NCI-H1048 (cell line): Measurements from ENCODE around the gene NTRK3.

Experiments
- DNase-seq: peaks from one replicate; lab custom pipeline; 2025; lab: John Stamatoyannopoulos, UW

NTRK3 gene

DNA sequence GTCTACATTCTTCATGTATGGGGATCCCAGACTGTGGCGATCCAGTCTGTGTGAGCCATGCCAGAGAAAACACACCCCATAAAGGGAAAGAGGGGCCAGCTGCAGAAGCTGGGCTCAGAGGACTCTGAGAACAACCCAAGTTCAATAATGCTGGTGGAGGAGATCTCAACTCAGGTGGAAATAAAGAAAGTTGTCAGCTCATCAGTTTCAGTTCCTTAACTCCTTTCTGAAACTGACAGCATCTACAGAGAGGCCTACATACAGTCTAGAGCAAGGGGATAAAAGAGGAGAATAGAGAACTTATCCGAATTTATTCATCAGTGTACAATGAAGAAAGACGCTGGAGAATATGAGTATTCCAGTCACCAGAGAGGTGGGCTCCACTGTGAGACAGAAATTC lies 77.0 kb downstream of the NTRK3 start:
- DNase-seq: no peak

DNA sequence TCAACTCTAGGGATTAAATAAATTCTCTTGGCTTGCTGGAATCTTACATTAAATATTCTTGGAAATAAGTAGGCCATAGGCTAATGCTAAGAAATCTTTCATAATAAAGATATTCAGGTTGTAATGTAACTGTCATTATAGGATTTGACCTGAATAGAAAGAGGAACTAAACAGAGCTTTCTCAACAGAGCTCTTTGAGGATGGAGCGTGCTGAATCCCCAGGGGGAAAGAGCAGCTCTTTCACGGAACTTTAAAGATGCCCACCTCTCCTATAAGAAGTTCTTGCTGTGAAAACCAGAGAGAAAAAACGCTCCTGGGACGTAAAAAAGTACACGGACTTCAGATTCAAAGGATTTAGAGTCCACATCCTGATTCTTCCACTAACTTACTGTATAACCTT lies 77.9 kb downstream of the NTRK3 start:
- no peak for DNase-seq

DNA sequence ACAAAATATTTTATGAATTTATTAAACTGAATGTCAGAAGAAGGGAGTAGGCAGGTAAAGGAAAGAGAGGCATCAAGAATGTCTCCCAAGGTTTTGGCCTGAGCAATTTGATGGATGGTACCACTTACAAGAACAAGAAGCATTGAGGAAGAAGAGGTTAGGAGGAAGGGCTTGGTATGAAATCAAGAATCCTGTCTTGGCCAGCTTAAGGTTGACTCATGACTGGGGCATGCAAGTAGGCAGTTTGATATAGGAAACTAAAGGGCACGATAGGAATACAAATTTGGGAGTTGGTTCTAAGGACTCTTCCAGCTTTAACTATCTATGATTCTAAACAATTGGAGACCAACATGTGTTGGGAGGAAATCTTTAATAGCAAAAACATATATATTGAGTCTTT lies 79.1 kb downstream of the NTRK3 start:
- DNase-seq: no peak

DNA sequence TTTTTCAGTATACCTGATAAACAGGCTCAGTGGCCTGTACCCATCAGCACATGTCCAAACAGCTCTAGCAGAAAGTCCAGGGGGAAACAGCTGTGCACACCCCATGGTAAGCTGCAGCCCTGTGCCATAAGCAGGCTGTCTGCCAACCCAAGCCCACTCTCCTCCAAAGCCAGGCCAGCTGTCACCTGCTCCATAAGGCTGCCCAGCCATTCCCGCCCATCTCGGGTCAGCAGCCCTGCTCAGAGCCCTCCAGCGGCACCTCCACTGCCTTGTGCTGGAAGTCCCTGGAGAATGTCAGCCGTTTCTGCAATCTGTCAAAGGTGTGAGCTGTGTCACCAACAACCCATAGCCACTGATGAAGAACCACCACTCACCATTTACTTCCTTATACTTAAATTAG lies 82.0 kb downstream of the NTRK3 start:
- DNase-seq: no peak

DNA sequence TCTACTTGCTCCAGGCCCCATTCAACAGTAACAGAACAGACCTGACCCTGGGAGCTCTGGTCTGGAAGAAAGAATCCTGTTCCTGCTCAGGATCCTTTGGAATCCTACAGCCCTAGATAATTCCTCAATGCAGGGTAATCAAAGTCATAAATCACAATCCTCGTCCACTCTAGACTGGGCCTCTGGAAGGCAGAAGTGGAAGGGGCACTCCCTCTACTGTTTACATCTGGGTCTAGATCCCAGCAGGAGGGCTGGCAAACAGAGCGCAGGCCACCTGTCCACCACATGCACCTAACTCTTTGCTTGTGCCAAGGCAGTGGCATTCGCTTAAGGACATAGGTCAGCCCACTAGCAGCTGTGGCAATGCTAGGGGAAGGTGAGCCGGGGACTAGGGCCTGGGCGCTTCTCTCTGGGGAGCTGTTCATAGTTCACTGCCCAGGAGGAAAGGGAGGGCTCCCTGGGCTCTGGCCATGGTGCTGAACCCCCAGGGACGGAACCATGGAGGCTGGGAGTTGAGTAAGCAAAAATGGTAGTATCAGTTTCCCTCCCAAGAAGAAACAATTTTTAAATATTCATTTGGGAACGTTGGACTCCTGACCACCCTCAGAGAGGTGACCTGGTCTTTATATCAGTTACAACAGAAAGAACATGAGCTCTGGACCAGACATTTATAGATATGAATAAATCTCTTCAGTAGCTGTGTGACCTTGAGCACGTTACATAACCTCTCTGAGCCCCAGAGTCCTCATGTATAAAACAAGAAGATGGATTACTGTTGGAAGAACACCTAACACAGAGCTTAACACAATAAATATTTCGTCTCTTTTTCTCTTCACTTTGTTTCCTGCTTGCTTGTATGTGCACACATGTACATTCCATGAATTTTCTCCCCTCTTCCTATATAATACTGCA lies 90.2 kb downstream of the NTRK3 start:
- no peak for DNase-seq

DNA sequence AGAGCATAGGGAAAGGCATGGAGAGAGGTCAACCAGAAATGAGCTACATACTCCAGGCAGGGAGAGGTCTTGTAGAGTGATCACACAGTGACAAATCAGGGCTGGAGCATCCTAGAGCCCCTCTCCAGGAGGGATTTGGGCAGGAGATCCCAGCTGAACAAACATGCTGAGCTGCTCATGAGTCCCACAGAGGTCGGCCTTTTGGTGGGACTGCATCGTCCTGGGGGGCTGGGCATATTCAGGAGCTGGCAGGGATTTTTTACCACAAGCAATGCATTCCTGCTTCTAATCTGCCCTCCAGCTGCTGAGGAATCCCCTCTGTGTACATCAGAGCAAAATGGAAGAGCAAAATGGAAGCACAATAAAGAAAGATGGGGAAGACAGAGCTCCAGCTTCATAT lies 94.9 kb downstream of the NTRK3 start:
- DNase-seq: no peak

DNA sequence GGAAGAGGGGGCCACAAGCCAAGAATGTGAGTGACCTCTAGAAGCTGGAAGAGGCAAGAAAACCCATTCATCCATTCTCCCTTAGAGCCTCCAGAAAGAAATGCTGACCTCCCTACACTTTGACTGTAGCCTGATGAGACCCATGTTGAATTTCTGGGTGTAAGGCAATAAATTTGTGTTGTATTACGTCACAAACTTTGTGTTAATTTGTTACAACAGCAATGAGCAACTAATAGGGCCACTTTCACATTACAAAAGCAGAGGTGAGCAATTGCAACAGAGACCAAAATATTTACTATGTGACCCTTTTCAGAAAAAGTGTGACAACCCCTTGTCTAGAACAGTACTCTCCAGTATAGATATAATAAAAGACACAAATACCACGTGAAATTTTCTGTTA lies 101.2 kb downstream of the NTRK3 start:
- DNase-seq: no peak

DNA sequence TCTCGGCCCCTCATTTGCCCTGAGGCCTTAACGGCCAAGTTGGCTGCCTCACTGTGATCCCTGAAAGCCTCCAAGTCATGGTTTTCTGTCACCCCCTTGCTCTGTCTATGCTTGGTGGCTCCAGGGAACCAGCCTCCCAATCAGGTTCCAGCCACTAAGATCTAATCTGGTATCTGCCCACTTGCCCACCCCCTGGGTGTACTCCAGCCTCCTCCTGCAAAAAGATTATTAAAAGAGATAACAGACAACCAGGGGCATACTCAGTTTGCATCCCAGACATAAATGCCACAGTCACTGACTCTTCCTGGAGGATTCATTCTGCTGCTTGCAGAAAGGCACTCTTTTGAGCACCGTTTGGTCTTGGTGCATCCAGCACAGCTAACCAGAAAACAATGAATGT lies 103.9 kb downstream of the NTRK3 start:
- no peak for DNase-seq

DNA sequence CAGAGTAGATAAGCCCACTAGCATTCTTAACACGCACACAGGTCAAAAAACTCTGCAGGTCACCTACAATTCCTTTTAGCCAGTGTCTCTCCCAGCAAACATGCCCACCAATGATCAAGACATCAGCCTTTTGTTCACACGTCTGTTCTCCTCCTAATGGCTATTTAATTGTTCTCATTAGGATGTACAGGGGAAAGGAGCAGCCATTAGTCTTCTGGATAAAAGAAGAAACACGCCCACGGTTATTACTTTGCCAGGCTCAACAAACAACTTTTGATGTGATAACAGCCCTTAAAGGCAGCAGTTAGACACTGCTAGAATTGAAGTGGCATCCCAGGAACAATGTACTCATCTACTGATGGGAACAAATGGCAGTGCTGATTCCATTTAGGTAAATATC lies 108.8 kb downstream of the NTRK3 start:
- DNase-seq: no peak

DNA sequence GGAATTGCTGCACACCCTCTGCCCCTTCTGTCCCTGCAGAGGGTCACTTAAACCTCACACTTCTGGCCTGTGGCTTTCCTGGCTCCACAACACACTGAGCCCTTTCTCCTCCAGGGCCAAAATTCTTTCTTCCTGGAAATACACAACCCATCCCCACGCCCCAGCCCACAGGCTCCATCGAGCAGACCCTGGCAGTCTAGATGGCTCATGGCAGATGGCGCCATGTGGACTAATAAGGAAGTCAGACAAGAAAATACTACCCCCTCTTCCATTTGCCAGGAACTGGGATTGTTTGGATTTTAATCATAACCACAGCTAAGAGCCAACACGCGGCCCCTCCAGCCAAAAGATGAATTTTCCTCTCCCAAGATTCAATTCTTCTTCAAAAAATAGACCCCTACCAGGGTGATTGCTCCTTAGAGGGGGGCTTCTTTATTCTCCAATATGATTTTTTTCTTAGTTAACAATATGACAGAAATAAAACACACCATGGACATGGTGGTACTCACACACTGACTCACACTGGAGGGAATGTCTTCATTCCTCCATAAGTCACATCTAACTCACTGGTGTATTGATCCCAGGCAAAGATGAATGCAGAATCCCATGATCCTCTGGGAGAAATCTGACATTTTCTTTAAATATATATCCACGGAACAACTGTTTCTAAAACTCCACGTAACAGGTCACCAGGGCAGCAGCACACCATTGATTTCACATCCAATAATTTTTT lies 111.5 kb downstream of the NTRK3 start:
- DNase-seq: no peak

DNA sequence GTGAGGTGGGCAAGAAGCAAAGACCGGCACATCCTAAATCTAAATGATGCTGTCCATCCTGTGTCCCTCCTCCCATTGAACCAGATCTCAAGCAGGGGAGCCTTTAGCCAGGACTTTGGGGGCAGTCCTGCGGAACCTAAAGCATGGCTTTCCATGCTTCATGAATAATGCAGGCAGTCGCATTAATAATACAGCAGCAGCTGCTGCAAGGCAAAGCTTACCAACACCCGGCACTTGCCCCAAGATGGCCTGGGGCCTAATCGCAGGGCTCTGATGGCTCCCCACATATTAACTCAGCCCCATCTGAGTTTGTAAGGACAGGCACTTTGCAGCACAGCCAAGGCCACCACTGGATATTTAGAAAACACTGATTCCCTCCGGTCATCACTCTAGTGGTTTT lies 114.4 kb downstream of the NTRK3 start:
- DNase-seq: no peak

DNA sequence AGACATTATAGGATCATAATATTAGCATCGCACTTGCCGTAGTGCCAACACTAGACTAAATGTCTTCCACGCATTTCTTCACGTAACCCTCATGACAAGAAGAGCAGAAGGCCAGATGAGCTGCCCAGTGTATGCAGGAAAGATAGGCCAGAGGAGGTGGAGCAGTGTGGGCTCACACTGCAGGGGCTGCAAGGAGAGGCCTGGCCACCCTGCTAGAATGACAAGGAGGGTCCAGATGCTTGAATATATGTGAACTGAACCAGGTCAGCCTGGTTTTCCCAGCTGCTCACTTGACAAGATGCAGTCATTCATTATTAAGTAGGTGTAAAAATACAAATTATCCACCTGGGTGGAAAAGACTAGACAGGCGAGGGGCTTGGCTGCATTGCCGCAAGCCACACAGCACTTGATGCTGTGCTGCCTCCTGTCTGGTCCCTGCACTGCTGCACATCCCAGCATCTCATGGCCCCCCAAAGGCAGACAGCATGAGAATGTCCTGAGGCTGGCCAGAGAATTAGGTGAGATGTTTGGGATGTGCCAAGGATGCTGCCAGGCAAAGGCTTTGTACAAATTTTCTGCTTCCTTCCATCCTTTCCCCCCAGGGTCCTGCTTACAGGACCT lies 115.2 kb downstream of the NTRK3 start:
- no peak for DNase-seq

DNA sequence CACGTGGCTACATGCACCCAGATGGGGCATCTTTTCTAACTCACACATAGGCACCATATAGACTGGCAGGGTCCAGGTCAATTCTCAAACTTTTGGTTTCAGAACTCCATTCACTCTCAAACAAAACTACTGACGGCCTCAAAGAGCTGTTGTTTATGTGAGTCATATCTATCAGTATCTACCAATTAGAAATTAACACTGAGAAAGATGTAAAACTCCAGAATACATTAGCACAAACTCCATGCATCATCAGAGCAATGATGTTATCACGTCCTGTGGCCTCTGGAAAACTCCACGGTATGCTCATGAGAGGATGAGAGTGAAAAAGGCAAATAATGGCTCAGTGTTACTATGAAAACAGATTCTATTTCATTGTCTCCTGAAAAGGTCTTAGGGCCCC lies 116.1 kb downstream of the NTRK3 start:
- no peak for DNase-seq

DNA sequence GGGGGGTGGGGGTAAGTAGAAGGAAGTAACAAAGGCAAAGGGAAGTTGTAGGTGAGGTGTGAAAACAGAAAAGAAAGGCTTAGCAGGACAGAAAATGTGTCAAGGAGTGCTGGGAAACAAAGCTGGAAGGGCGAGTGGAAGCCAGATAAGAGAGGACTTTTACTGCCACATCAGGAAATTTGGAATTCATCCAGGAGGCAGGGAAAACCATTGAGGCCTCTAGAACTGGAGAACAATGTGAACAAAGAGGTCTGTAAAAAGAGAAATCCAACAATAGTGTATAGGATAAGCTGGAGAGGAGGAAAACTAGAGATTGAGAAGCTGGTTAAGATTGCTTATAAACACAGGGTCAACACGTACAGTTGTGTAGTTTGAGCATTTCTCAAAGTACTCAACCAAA lies 116.6 kb downstream of the NTRK3 start:
- no peak for DNase-seq

DNA sequence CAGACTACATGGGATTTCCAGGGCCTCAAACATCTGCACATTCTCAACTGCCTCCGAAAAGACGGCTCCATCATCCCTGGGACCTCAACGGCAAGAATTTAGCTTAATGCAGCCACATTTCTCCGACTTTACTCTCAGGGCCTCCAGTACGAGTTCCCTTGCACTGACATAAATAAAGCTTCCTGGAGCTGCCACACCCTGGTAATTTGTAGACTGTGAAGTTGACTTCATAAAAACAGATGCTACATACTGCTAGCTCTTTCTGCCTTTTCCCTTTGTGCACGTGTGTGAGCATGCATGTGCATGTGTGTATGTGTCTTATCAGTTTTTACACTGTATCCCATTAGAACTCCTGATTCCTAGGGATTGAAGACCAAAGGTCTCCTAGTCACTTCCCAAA lies 122.7 kb downstream of the NTRK3 start:
- DNase-seq: no peak

DNA sequence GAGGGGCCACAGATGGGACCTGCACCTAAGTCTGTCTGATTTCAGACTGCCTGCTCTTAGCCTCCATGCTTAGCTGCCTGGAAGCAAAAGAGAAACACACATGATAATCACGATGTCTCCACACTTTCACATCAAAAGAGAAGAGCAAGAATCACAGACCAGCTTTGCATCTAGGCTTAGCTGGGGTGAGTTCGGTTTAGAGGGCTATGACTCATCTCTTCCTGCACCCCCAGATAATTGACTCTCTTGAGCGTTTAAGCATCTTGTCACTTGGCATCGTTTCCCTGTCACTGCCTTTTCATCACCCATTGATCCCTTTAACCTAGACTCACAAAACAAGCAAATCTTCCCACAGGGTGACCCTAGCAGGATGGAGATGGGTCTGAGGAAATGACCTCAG lies 124.0 kb downstream of the NTRK3 start:
- no peak for DNase-seq

DNA sequence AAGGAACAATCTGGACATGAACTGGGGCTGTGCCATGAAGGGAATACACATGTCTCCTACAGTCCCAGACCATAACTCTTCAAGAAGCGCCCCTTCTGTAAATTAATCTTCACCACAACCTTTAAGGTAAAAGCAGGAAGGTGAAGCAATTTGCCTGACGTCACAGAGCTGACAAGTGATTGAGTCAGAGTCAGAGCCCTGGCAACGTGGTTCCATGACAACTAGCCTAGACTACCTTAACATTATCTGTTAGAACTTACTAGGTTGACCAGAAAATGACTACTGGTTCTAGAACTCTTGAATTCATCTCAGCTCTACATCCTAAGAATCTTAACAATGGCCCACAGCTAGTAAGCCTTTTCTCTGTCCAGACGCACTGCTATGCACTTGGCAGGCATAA lies 124.6 kb downstream of the NTRK3 start:
- DNase-seq: no peak

DNA sequence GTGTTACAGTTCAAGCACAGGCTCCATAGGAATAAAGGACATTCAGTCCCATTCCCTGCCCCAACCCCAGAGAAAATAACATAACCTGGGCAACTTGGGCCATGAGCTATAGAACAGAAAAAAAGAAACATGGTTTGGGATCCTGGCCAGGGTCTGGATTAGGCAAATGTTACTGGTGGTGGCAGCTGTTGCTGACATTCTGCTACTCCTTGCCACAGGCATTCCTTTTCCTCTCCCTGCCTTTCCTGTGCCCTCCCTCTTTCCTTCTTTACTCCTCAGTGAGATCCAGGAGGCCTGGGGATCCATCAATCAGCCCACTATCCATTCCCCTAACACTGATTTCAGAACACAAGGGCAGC lies 129.1 kb downstream of the NTRK3 start:
- DNase-seq: no peak

DNA sequence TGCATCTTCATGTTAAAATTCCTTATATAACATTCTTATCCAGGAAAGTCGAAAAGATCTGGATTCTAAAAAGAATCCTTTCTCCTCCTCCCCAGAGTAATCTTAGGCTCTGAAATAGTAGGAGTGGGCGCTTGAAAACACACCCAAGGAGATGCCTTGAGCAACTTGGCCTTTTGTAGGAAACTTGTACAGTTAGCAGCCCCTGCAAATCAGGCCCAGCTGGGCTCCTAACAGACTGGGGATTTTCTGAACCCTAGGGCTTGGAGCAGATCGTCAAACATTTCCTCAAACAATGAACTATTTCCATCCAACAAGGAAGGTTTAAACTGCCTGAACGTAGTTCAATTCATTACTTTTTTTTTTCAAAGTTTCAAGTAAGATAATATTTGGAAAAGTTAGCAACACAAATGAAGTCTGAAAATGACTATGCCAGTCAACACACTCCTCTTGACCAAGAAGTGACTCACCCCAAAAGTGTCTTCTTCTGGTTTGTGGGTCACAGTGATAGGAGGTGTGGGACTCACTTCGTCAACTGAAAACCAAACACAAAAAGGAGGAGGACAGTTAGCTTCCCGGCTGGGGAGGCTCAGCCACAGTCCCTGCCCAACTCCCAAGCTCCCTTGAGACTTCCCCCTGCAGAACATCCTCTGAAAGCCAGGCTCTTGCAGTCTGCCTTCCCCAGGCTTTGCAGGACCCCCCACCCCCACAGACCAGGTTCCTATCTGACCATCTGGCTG lies 129.7 kb downstream of the NTRK3 start:
- DNase-seq: no peak

DNA sequence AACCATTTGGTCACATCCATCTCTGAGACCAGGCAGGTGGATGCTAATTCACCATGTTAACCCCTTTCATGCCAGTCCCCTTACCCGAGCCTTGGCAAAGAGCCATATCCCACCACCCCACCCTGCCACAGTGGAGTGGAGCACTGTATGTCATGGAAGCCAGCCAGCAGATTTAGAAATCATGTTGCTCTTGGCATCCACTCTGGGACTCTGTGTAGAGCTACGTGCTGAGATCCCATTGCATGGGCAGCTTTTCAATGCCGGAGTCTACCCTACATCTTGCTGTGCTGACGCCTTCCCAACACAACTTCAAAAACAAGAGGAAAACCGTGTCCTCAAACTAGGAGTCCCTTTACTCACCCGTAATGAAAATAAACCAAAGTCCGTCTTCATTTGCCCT lies 131.0 kb downstream of the NTRK3 start:
- DNase-seq: no peak

DNA sequence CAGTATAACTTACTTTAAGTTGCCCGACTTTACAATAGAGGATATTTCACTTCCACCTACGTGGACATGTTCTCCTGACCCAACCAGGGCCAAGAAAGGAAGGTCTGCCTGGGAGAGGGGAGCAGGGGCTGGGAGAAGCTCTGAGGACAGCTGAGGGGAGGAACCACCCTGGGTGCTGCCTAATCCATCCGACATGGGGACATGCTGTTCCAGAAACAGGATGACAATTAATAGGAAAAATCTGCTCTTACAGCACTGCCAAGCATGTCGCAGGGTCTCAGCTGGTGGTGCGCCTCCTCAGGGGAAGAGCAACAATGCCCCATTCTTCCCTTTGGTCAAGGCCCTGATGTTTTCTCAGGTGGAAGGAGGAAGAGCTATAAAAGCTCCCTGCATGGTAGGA lies 132.3 kb downstream of the NTRK3 start:
- DNase-seq: no peak

DNA sequence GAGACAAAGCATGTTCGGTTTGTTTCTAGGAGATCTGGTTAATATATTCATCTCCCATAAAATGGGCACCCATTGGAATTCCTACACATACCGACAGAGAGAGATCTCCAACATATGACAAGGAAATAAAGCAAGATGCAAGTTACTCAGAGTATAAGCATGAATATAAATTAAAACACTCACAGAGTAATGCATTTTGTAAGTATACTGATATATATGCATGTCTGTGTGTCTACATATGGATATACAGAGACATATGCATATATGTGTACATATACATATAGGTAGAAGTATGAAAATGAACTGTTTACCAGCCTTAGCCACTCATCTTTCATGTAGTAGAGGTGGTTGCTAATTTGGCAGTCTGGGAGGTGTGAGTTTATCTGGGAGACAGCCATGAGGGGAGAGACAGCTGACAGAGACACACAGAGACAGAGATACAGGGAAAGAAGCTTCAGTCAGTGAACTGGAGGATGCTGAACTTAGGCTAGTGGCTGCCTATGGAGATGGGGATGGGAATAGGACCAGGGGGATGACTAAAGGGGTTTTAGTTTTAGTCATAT lies 134.5 kb downstream of the NTRK3 start:
- no peak for DNase-seq
